ENCODE measurements around the gene CTU2. TPM values are rescaled to one million over a fixed set of nuclear protein-coding genes. Genes with fewer than 3 reads are reported as not detected.

CTU2 gene
- total RNA-seq, 1 experiment from 2014 or later: 52.4 TPM

GRCh38 chr16:88698646-88699045 is 7.7 kb upstream of the CTU2 start:
- POLR2A ChIA-PET: no interaction called here
- Mint-ChIP-seq H3K27ac (no peak overlapping the region), H3K4me3 (no peak overlapping the region), H3K36me3 (peaks cover 3% of the 10 kb centered on the region; the same call in 1 of the 2 replicates), H3K9me3 (no peaks in the 10 kb centered on the region), H3K27me3 (ENCODE audit: low read depth) (no peaks in the 10 kb centered on the region), H3K4me1 (no peaks in the 10 kb centered on the region)
- DNase-seq (ENCODE audit: low spot score): no peak
- ATAC-seq: no peak
- TF ChIP-seq FOXJ3 (CRISPR knock-in tag; IDR thresholded peaks at IDR 0.05; ENCODE audit: borderline replicate concordance) (no peak), SMAD3 (CRISPR knock-in tag; IDR thresholded peaks at IDR 0.05; ENCODE audit: borderline replicate concordance) (no peak), ATF1 (CRISPR knock-in tag; IDR thresholded peaks at IDR 0.05) (no peak), ZNF263 (CRISPR knock-in tag; IDR thresholded peaks at IDR 0.05; ENCODE audit: low read depth) (no peak), MXD4 (CRISPR knock-in tag; IDR thresholded peaks at IDR 0.05; ENCODE audit: borderline replicate concordance) (no peak), CTCF (IDR thresholded peaks at IDR 0.05) (no peak), GTF2I (CRISPR knock-in tag; conservative IDR thresholded peaks at IDR 0.05) (no peak), MLX (CRISPR knock-in tag; IDR thresholded peaks at IDR 0.05) (no peak), NFATC4 (CRISPR knock-in tag; IDR thresholded peaks at IDR 0.05) (no peak), ETV6 (CRISPR knock-in tag; IDR thresholded peaks at IDR 0.05) (no peak), GABPB1 (CRISPR knock-in tag; IDR thresholded peaks at IDR 0.05) (no peak), ARID4B (CRISPR knock-in tag; IDR thresholded peaks at IDR 0.05; ENCODE audit: borderline replicate concordance) (no peak)
- CTCF ChIA-PET: interaction anchor here (1.0 to 2.2 kb wide), 10 partner anchors 11 to 138 kb away, joined by 3 to 21 read pairs (median 4); partner anchors contain the start of gene IL17C

GRCh38 chr16:88699180-88699579 is 7.1 kb upstream of the CTU2 start:
- peaks cover 4% of the 10 kb centered on the region for H3K4me1 Mint-ChIP-seq
- H3K27me3 Mint-ChIP-seq (ENCODE audit: low read depth): no peaks in the 10 kb centered on the region
- ChIA-PET POLR2A (no interaction called here), CTCF (interaction anchor here (1.8 kb wide), 1 partner anchor 14 kb away, joined by 6 read pairs; no protein-coding TSS in a partner anchor)
- no peaks in the 10 kb centered on the region for H3K9me3 Mint-ChIP-seq
- DNase-seq (ENCODE audit: low spot score): no peak
- ATAC-seq: no peak
- no peak overlapping the region for H3K4me3 Mint-ChIP-seq
- TF ChIP-seq ZNF423 (CRISPR knock-in tag; IDR thresholded peaks at IDR 0.05) (no peak), MXD4 (CRISPR knock-in tag; IDR thresholded peaks at IDR 0.05; ENCODE audit: borderline replicate concordance) (no peak), JUN (CRISPR knock-in tag; IDR thresholded peaks at IDR 0.05) (no peak), NFYB (CRISPR knock-in tag; conservative IDR thresholded peaks at IDR 0.05; ENCODE audit: low read depth) (no peak), PRDM15 (CRISPR knock-in tag; IDR thresholded peaks at IDR 0.05) (no peak), ZNF138 (CRISPR knock-in tag; conservative IDR thresholded peaks at IDR 0.05) (no peak), TP53 (CRISPR knock-in tag; IDR thresholded peaks at IDR 0.05) (no peak), CTCF (IDR thresholded peaks at IDR 0.05) (no peak), ZNF425 (CRISPR knock-in tag; conservative IDR thresholded peaks at IDR 0.05) (no peak), SP1 (CRISPR knock-in tag; conservative IDR thresholded peaks at IDR 0.05) (no peak), NFE2L1 (CRISPR knock-in tag; IDR thresholded peaks at IDR 0.05) (no peak)
- peaks cover 3% of the 10 kb centered on the region; the same call in 1 of the 2 replicates for H3K36me3 Mint-ChIP-seq
- H3K27ac Mint-ChIP-seq: no peak overlapping the region
